ENCODE data around the gene CNTNAP5. TPM values are rescaled to one million over a fixed set of nuclear protein-coding genes. Genes with fewer than 3 reads are reported as not detected.

CNTNAP5 gene
- total RNA-seq, 1 experiment from 2014 or later = not detected

- Histone ChIP-seq H3K27me3 (no peaks in the 10 kb centered on the region), H3K27ac (no peak overlapping the region), H3K4me3 (no peak overlapping the region), H3K4me1 (no peaks in the 10 kb centered on the region), H3K9me3 (replicated peaks) (no peaks in the 10 kb centered on the region), H3K36me3 (no peaks in the 10 kb centered on the region)
- no peak for DNase-seq
Measured at GRCh38 chr2:124836416-124836815, 811.3 kb downstream of the CNTNAP5 start.

DNA sequence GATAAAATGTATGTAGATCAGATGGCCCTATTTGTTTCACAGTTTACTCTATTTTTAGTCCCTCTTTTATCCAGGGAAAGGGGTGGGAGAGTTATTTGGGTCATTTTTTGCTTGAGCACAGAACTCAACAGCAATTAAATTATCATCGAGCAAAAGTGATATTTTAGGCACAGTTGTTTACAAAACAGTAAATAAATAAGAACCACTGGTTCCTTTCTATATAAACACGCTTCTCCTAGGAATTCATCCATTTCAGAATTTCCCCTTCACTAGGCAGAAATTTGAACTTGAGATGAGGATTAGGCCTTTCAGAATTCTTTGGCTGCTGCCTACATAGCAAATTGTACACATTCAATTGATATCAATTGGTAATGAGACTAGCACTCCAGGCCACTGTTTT, 812.4 kb downstream of the CNTNAP5 start:
- no peaks in the 10 kb centered on the region for H3K36me3 ChIP-seq
- no peak overlapping the region for H3K4me3 ChIP-seq
- no peaks in the 10 kb centered on the region for H3K4me1 ChIP-seq
- no peaks in the 10 kb centered on the region for H3K27me3 ChIP-seq
- H3K9me3 ChIP-seq (replicated peaks) = no peaks in the 10 kb centered on the region
- no peak for DNase-seq
- H3K27ac ChIP-seq = no peak overlapping the region

DNA sequence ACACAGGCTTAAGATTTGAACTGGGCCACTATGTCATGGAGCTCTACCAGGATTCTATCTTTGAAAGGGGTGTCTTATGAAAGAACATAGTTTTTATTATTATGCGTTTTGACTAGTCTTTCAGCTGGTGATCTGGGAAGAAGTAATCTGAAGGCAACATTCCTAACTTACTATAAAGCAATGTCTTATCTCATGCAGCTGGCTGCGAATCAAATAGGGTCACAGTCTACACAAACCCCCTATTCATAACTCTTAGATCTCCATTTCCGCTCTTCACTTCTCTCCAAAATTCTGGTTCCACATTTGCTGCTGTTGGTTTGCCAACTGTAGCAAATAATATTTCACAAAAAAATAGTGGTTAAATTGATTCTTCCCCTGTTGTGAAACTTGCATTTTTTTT, 813.3 kb downstream of the CNTNAP5 start:
- Histone ChIP-seq H3K27me3 (no peaks in the 10 kb centered on the region), H3K36me3 (no peaks in the 10 kb centered on the region), H3K4me1 (no peaks in the 10 kb centered on the region), H3K9me3 (replicated peaks) (no peaks in the 10 kb centered on the region), H3K4me3 (no peak overlapping the region), H3K27ac (no peak overlapping the region)
- DNase-seq = no peak

- H3K4me3 ChIP-seq = no peak overlapping the region
- H3K4me1 ChIP-seq = no peaks in the 10 kb centered on the region
- H3K27ac ChIP-seq = no peak overlapping the region
- no peak for DNase-seq
- no peaks in the 10 kb centered on the region for H3K36me3 ChIP-seq
- H3K27me3 ChIP-seq = no peaks in the 10 kb centered on the region
- H3K9me3 ChIP-seq (replicated peaks) = no peaks in the 10 kb centered on the region
Measured at GRCh38 chr2:124867247-124867646, 842.2 kb downstream of the CNTNAP5 start.

DNA sequence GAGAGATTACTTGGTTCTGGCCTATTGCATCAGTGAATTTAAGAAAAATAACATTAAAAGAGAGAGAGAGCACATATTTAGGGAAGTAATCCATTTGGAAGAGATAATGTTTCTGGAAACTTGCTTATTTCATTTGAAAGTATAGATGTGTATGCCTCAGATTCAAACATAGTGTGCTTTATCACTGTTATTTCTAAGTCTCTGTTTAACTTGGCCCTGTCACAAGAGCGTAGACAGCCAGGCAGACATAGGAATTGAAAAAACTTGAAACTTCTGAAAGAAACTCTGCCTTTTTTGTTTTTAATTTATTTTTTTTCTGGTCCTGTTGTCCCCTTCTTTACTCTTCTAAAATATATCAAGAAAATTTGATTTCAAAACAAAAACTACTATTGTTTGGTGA, 849.1 kb downstream of the CNTNAP5 start:
- no peaks in the 10 kb centered on the region for H3K9me3 ChIP-seq (replicated peaks)
- H3K27ac ChIP-seq = no peak overlapping the region
- no peaks in the 10 kb centered on the region for H3K4me1 ChIP-seq
- no peak overlapping the region for H3K4me3 ChIP-seq
- H3K27me3 ChIP-seq = no peaks in the 10 kb centered on the region
- DNase-seq = no peak
- H3K36me3 ChIP-seq = no peaks in the 10 kb centered on the region

DNA sequence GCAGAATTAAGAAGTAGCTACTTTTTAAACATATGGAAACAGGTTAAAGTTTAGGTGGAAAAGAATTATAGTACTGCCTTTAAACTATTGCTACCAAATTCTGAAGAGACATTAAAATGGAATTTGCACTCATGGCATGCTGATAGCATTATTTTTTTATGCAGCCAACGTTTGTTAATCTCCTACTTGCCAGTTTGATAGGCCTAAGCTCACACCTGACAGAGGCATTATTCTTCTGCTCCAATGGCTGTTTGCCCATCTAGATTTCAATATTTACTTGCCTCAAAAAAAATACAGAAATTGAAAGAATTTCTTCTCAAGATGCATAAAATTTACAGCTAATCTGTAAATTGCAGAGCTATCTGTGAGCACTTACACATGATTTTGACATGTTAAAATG, 849.6 kb downstream of the CNTNAP5 start:
- Histone ChIP-seq H3K27me3 (no peaks in the 10 kb centered on the region), H3K27ac (no peak overlapping the region), H3K9me3 (replicated peaks) (no peaks in the 10 kb centered on the region), H3K36me3 (no peaks in the 10 kb centered on the region), H3K4me3 (no peak overlapping the region), H3K4me1 (no peaks in the 10 kb centered on the region)
- no peak for DNase-seq

GRCh38 chr2:124875627-124876244, 850.6 kb downstream of the CNTNAP5 start:
- H3K36me3 ChIP-seq = no peaks in the 10 kb centered on the region
- no peak for DNase-seq
- no peak overlapping the region for H3K4me3 ChIP-seq
- no peaks in the 10 kb centered on the region for H3K27me3 ChIP-seq
- H3K4me1 ChIP-seq = no peaks in the 10 kb centered on the region
- H3K27ac ChIP-seq = no peak overlapping the region
- H3K9me3 ChIP-seq (replicated peaks) = no peaks in the 10 kb centered on the region

DNA sequence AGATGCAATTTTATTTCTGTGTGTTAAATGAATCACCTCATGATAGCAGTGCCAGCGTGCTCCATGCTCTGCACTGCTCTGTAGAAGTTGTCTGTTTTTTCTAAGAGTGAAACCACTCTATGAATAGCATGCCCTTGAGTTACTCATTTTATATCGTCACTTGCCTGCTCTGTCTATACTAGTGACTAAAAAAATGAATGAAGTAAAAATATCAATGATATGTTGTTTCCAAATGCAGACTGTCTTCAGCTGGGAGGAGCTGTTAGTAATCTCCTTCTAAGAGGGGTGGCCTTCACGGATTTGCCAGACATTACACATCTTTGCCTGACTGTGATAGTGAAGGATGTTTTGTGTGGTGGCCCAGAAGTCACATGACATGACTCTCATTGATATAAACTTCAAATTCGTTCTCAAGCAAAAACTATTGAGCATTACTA, 852.1 kb downstream of the CNTNAP5 start:
- Histone ChIP-seq H3K27me3 (no peaks in the 10 kb centered on the region), H3K4me1 (no peaks in the 10 kb centered on the region), H3K9me3 (replicated peaks) (no peaks in the 10 kb centered on the region), H3K27ac (no peak overlapping the region), H3K4me3 (no peak overlapping the region), H3K36me3 (no peaks in the 10 kb centered on the region)
- no peak for DNase-seq

DNA sequence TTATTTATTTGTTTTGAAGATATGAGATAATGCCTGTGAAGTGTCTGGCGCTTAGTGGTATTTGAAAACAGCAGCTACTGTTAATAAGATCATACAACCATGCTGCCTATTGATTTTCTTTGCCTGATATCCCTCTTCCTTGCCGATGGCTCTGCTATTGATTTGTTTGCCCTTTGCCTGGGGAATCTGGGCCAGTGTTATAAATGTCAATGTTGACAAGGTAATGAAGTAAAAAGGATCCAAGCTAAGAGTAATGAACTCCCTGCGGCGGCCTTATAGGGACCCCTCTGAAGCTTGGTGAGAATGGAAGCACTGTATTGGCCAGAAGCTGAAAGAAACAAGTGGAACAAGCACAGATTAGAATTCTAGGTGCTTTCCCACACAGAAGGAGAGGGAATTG, 854.6 kb downstream of the CNTNAP5 start:
- H3K27ac ChIP-seq = no peak overlapping the region

GRCh38 chr2:124880995-124881394, 855.9 kb downstream of the CNTNAP5 start:
- Histone ChIP-seq H3K27me3 (no peaks in the 10 kb centered on the region), H3K27ac (no peak overlapping the region), H3K9me3 (replicated peaks) (no peaks in the 10 kb centered on the region), H3K4me1 (no peaks in the 10 kb centered on the region), H3K4me3 (no peak overlapping the region), H3K36me3 (no peaks in the 10 kb centered on the region)
- no peak for DNase-seq

More for the DNA sequence above, 854.6 kb downstream of the CNTNAP5 start:
- Histone ChIP-seq H3K27me3 (no peaks in the 10 kb centered on the region), H3K4me3 (no peak overlapping the region), H3K4me1 (no peaks in the 10 kb centered on the region), H3K36me3 (no peaks in the 10 kb centered on the region), H3K9me3 (replicated peaks) (no peaks in the 10 kb centered on the region)
- no peak for DNase-seq

- H3K27ac ChIP-seq = no peak overlapping the region
- no peak overlapping the region for H3K4me3 ChIP-seq
- no peaks in the 10 kb centered on the region for H3K36me3 ChIP-seq
- no peaks in the 10 kb centered on the region for H3K27me3 ChIP-seq
- no peaks in the 10 kb centered on the region for H3K4me1 ChIP-seq
- no peaks in the 10 kb centered on the region for H3K9me3 ChIP-seq (replicated peaks)
- DNase-seq = no peak
Measured at GRCh38 chr2:124882423-124882822, 857.3 kb downstream of the CNTNAP5 start.

DNA sequence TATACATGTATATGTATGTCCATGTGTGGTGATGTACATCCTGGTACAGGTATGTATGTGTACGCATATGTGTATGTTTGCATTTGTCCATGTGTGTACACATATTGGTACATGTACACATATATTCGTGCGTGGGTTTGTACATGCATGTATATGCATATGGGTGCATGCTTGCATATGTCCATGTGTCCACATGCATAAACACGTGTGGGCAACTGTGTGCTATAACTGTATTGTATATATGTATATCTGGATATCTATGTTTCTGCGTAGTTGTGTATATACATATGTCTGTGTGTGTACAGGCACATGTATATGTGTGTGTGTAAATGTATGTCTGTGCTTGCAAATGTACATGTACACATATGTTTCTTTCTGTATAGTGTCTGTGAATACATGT, 858.5 kb downstream of the CNTNAP5 start:
- Histone ChIP-seq H3K9me3 (replicated peaks) (no peaks in the 10 kb centered on the region), H3K36me3 (no peaks in the 10 kb centered on the region), H3K4me3 (no peak overlapping the region), H3K4me1 (no peaks in the 10 kb centered on the region), H3K27ac (no peak overlapping the region), H3K27me3 (no peaks in the 10 kb centered on the region)
- no peak for DNase-seq

- no peaks in the 10 kb centered on the region for H3K4me1 ChIP-seq
- no peak for DNase-seq
- no peaks in the 10 kb centered on the region for H3K27me3 ChIP-seq
- H3K4me3 ChIP-seq = no peak overlapping the region
- H3K9me3 ChIP-seq (replicated peaks) = no peaks in the 10 kb centered on the region
- no peaks in the 10 kb centered on the region for H3K36me3 ChIP-seq
- no peak overlapping the region for H3K27ac ChIP-seq
Measured at GRCh38 chr2:124884315-124884714, 859.2 kb downstream of the CNTNAP5 start.

GRCh38 chr2:124886216-124886615, 861.1 kb downstream of the CNTNAP5 start:
- H3K9me3 ChIP-seq (replicated peaks) = no peaks in the 10 kb centered on the region
- no peak overlapping the region for H3K4me3 ChIP-seq
- H3K4me1 ChIP-seq = no peaks in the 10 kb centered on the region
- no peak overlapping the region for H3K27ac ChIP-seq
- no peak for DNase-seq
- no peaks in the 10 kb centered on the region for H3K27me3 ChIP-seq
- H3K36me3 ChIP-seq = no peaks in the 10 kb centered on the region

DNA sequence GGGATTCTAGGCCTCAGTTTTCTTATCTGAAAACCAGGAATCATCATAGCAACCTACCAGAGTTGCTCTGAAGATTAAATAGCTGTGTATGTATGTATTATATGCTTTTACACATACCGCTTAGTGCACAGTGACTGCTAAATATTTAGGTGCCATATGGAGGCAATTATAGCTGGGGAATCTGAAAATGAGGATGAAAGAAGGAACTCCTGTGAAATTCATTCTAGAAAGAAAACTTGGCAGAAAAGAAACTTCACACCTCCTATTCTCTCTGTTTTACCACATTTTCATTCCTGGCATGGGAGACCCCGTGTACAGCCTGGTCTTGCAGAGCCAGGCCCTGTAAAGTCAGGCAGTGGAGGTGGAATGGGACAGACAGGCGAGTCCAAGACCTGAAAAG, 862.4 kb downstream of the CNTNAP5 start:
- Histone ChIP-seq H3K27me3 (no peaks in the 10 kb centered on the region), H3K36me3 (no peaks in the 10 kb centered on the region), H3K4me1 (no peaks in the 10 kb centered on the region), H3K27ac (no peak overlapping the region), H3K9me3 (replicated peaks) (no peaks in the 10 kb centered on the region), H3K4me3 (no peak overlapping the region)
- DNase-seq = no peak

DNA sequence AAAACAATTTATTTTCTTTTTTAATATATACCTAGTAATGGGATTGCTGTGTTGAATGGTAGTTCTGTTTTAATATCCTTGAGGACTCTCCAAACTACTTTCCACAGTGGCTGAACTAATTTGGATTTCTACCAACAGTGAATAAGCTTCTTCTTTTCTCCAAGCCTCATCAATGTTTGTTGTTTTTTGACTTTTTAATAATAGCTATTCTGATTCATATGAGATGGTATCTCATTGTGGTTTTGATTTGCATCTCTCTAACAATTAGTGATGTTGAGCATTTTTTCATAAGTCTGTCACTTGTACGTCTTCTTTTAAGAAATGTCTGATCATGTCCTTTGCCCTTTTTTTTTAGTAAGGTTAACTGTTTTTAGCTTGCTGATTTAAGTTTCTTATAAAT, 863.3 kb downstream of the CNTNAP5 start:
- no peak for DNase-seq
- H3K9me3 ChIP-seq (replicated peaks) = no peaks in the 10 kb centered on the region
- no peaks in the 10 kb centered on the region for H3K36me3 ChIP-seq
- H3K4me1 ChIP-seq = no peaks in the 10 kb centered on the region
- no peaks in the 10 kb centered on the region for H3K27me3 ChIP-seq
- no peak overlapping the region for H3K4me3 ChIP-seq
- H3K27ac ChIP-seq = no peak overlapping the region

All from SJCRH30 (cell line).